Fibroblast of skin of right quadriceps (primary cell): ENCODE results near the gene ACSL3.
A peak's percentile ranks its signal among the peaks of the same experiment; 100 is the strongest.
"Not testable (repeated sequence)": the region's sequence is repeated elsewhere in the genome, so short reads cannot be mapped to it uniquely, and the experiment has no call there.

Experiments used
- DNase-seq: peaks from one replicate; pipeline ENCODE4 v3.0.0-alpha.2; 2013

The ACSL3 gene

GRCh38 chr2:222854773-222855700 is 5.8 kb upstream of the ACSL3 start:
- no peak for DNase-seq

DNA sequence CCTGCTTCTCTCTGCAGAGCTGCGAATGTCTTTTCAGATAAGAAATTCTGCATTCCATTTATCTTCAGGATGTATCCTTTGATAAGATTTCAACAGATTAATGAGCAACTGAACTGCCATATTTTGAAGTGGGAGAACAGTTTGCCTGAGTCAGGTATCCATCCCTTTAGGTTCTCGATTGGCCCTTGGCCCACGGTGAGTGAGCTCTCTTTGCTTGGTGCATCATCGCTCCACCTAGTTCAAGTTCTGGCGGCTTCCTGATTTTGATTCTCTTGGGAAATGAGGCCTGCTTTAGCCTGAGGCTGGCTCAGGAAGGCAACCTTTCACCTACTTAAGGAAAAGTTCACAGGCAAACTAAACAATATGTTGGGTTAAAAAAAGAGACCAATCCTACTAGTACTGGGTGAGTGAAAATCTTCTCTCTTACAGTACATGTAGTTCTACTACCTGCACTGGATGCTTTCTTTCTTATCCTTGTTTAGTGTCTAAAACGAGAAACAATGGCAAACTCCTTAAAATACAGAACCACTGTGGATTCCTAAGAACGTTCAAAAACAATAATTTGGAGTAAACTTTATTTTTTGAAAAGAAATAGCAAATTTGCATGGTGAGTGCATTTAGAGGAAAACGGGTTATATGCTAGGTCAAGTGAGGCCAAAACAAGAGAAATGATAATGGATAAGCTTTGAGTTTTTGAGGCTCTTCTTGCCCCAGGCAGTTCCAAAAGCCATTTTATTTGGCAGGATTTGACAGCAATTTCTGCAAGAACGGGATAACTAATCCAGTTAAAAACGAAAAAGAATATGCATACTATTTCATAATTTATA is 837 bp upstream of the ACSL3 start:
- peak; percentile 70 for DNase-seq

- peak; percentile 6 for DNase-seq
Observed at GRCh38 chr2:222861411-222862105, 722 bp downstream of the ACSL3 start.

- DNase-seq: peak; percentile 40
Observed at GRCh38 chr2:222862106-222862908, 1.5 kb downstream of the ACSL3 start.

DNA sequence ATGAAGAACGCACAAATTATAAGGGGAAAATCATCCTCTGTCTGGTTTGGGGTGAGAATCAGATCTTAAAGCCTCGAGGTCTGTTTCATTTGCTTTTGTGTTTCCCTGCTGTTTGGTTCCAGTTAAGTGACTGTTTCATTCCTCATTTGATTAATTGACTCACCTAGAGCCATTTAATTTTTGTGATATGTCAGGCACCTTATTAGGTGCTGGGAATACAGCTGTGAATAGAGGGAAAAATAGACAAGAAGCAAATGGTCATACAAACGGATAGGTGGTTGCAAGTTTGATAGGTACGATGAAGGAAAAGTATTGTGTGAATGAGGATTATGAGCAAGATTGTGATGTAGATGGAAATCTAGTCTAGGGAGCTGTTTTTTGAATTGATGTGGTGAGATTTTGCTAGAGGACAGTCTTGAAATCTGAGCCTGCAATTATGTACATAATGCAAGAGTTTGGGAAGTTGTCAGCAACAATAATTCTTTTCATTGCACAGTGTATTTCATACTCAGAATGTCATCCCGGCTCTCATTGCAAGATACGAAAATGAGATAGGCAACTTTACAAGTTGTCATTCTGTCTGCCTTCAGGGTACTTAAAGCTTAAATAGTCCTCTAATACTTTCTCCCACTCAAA is 2.2 kb downstream of the ACSL3 start:
- DNase-seq: peak; percentile 33

DNA sequence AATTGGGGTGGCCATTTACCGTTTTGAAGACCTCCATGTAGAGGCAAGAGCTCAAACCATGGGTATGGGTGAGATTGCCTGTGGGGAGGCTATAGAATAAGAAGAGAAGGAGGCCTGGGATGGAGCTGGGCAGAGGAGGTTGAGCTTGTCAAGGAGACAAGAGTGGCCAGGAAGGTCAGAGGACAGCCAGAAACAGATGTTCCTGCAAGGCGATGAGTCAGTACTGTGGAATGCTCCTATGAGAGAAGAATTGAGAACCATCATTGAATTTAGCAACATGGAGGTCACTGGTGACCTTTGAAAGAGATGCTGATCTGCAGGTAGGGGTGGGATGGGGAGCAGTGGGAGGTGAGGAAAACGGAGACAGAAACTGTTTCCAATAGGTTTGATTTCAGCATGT is 3.5 kb downstream of the ACSL3 start:
- peak; percentile 56 for DNase-seq

DNA sequence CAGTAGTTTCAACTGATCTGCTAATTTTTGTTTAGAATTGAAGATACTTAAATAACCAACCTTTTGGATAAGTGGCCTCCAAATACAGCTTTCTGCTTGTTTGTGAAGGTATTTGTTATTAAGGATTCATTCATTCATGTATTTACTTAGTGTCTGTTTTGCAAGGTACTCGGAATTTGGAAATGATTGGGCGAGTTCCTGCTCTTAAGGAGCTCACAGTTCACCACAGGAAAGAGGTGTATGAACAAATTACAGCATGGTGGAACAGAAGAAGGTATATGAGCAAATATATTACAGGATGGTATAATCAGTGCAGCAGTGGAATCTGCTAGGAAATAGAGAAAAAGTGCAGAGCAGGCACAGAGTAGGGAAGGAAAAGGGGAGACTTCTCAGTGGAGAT is 4.5 kb downstream of the ACSL3 start:
- DNase-seq: no peak

GRCh38 chr2:222866358-222866960 is 5.6 kb downstream of the ACSL3 start:
- DNase-seq: no peak

DNA sequence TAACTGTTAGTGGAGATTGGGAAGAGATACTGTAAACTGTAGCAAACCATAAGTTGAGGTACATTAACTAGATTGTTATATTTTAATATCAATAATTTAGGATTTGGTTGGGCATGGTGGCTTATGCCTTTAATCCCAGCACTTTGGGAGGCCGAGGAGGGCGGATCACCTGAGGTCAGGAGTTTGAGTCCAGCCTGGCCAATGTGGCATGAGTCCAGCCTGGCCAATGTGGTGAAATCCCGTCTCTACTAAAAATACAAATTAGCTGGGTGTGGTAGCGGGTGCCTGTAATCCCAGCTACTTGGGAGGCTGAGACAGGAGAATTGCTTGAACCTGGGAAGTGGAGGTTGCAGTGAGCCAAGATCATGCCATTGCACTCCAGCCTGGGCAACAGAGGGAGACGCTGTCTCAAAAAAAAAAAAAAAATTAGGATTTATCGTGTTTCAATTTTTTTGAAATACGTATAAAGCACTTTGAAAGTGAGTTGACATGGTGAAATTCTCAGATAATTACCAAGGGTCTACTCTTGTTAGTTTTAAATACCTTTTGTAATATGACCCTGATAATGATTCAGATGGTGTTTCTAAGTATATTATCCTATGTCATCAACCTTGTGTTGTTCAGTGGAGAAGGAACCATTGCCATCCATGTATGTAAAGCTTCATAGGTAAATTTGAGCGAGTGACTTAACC is 7.9 kb downstream of the ACSL3 start:
- DNase-seq: not testable (repeated sequence)

DNA sequence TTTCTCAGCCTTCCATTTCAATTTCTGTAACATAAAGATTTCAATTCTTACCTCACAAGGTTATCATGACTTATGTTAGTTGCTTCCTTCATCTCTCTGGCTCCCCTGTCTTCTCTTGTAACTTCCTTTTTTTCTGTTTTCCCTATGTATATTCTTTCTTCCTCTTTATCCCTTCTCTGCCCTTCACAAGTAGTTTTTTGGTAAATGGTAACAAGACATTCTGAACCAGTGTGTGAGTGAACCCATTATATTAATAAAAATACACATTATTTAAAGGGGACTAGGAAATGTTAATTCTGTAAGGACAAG is 8.4 kb downstream of the ACSL3 start:
- no peak for DNase-seq

DNA sequence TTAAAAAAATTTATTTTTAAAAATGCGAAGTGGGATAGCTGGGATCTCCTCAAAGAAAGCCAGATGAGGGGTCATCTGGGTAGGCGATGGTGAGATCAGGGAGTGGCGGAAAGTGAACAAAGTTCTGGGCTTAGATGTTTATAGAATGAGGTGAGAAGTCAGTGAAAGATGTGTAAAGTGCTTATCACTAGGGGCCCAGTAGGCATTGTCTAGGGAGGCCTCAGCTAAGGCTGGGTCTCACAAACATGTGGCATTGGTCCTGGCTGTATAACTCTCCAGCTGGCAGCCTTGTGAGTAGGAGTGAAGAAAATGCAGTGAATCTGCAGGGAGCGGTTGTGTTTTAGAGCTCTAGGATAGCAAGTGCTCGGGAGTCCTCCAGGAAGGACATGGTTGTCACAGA is 10.5 kb downstream of the ACSL3 start:
- DNase-seq: no peak

DNA sequence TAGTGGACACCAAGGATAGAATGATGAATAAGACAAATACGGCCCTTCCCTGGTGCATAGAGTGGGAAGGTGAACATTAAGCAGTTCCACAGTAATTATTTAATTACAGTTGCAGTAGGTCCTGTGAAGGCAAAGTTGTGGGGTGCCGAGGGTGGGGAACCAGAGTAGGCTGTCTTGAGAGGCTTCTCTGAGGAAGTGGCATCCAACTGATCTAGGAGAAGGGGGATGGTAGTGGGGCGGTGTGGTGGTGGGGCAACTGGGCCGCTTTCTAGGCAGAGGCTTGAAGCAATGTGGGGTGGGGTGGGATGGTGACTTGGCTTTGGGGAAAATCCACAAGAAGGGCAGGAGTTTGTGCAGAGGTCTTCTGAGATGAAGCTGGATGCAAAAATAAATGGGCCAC is 11.7 kb downstream of the ACSL3 start:
- no peak for DNase-seq

GRCh38 chr2:222875482-222875881 is 14.6 kb downstream of the ACSL3 start:
- DNase-seq: no peak

GRCh38 chr2:222876947-222877346 is 16.1 kb downstream of the ACSL3 start:
- DNase-seq: no peak

- peak; percentile 62 for DNase-seq
Observed at GRCh38 chr2:222877556-222878300, 16.9 kb downstream of the ACSL3 start.

DNA sequence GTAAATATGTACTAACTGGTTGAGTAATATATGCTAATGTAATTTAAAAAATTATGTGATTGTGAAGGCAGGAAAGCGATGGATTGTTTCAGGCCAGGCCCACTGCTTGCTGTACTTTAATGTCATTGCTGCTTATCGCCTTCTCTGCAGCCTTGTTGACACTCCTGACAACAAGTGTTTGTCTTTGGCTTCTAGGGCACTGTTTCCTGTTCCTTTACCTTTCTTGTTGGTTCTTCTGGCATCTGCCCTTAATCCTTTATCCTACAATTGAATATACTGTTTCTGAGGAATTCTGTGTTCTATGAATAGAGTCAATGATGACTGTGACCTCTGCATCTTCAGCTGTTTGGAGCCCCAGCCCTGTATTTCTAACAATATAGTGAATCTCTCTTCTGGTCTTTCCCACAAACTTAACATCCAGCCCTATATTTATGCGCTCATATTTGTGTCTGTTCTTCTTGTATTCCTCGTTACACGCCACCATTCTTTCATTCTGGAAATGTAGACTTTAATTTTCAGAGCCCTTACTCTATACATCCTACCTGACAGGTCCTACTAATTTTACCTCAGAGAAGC is 17.6 kb downstream of the ACSL3 start:
- no peak for DNase-seq

GRCh38 chr2:222878877-222879603 is 18.2 kb downstream of the ACSL3 start:
- peak; percentile 73 for DNase-seq

DNA sequence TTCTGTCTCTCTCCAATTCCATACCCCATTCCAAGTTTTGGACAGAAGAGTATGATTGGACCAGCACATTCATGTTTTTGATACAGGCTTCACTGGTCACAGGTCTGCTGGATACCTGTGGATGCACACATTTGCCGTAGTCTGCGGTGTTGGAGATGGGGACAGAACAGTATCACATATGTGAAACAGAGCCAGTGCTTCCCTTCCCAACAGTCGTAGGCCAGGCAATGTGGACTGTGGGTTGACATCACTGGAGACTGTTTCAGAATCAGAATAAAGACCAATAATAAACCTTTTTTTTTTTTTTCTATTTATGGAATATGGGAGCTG is 18.7 kb downstream of the ACSL3 start:
- no peak for DNase-seq

DNA sequence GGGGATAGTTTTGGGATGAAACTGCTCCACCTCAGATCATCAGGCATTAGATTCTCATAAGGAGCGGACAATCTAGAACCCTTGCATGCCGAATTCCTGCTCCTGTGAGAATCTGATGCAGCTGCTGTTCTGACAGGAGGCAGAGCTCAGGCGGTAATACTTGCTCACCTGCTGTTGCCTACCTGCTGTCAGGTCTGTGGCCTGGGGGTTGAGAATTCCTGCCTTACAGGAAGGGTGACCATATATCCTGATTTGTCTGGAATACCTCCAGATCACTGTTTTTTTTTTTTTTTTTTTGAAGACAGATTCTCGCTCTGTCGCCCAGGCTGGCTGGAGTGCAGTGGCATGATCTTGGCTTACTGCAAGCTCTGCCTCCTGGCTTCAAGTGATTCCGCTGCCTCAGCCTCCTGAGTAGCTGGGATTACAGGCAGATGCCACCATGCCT is 21.7 kb downstream of the ACSL3 start:
- DNase-seq: no peak
